H1 (cell line): ENCODE measurements around the gene CHRDL1. TPM values are rescaled to one million over a fixed set of nuclear protein-coding genes. Genes with fewer than 3 reads are reported as not detected.

Source experiments
- CTCF ChIA-PET: fragments of 300-600 bp; sonication (Branson Sonifier 250); formaldehyde crosslinking; loops from one replicate; lab custom pipeline; 2021; ENCODE audit not compliant: partially characterized antibody; lab: Charles Lee
- POLR2A ChIA-PET: fragments of 300-600 bp; sonication (Branson Sonifier 250); formaldehyde crosslinking; loops from one replicate; lab custom pipeline; 2021; ENCODE audit warnings: inconsistent platforms; ENCODE audit not compliant: partially characterized antibody; lab: Charles Lee
- DNase-seq, 2 experiments: peaks; one replicate each; pipeline versions ENCODE4 v3.0.0 to v3.0.0-alpha.2; 2010 to 2022; ENCODE audit warnings: low spot score in 2 of 2, low read depth in 1 of 2, mixed read lengths in 1 of 2
- FAIRE-seq: peaks from 2 replicates; lab custom pipeline; 2011; peaks lifted over from hg19 to GRCh38; lab: Jason Lieb, UNC
- H2AFZ ChIP-seq: 2 replicates; pipeline ENCODE4 v1.8.1; 2012; ENCODE audit warnings: low read length, inconsistent platforms
- H2AK5ac ChIP-seq: 2 replicates; pipeline ENCODE4 v1.6.1; 2013; ENCODE audit warnings: low read depth, low read length
- H2BK120ac ChIP-seq: replicated peaks from 2 replicates; pipeline ENCODE3; 2013; ENCODE audit warnings: low read depth, low read length, inconsistent platforms
- H2BK12ac ChIP-seq: 2 replicates; pipeline ENCODE4 v1.6.1; 2013; ENCODE audit warnings: low read depth, low read length
- H2BK15ac ChIP-seq: 2 replicates; pipeline ENCODE4 v1.6.1; 2013; ENCODE audit warnings: low read length
- H2BK20ac ChIP-seq: 2 replicates; pipeline ENCODE4 v1.6.1; 2013; ENCODE audit warnings: low read length
- H2BK5ac ChIP-seq: 2 replicates; pipeline ENCODE4 v1.6.1; 2013; ENCODE audit warnings: low read depth, low read length
- H3K14ac ChIP-seq: 2 replicates; pipeline ENCODE4 v1.6.1; 2013; ENCODE audit warnings: inconsistent platforms; ENCODE audit not compliant: insufficient read length
- H3K18ac ChIP-seq: 2 replicates; pipeline ENCODE4 v1.6.1; 2013; ENCODE audit warnings: low read length; ENCODE audit errors: extremely low read depth
- H3K23ac ChIP-seq: 2 replicates; pipeline ENCODE4 v1.6.1; 2013; ENCODE audit warnings: inconsistent platforms; ENCODE audit not compliant: insufficient read length
- H3K23me2 ChIP-seq: 2 replicates; pipeline ENCODE4 v1.6.1; 2013; ENCODE audit warnings: low read depth, low read length
- H3K27ac ChIP-seq: 2 replicates; pipeline ENCODE4 v1.6.1; 2011; ENCODE audit warnings: low read depth, low read length, inconsistent platforms
- H3K27me3 ChIP-seq, 4 experiments: replicated peaks in 1 of 4; 1 replicate in 1 of 4; 2 replicates in 3 of 4; pipeline versions ENCODE4 v1.6.1 to v1.8.1; 2011 to 2013; ENCODE audit warnings: low read length in 3 of 4, mild to moderate bottlenecking in 3 of 4, inconsistent platforms in 2 of 4, mixed read lengths in 2 of 4, moderate library complexity in 1 of 4; ENCODE audit not compliant: control insufficient read depth in 3 of 4, insufficient read depth in 3 of 4; ENCODE audit errors: extremely low read depth in 1 of 4
- H3K36me3 ChIP-seq, 4 experiments: 2 replicates each; pipeline versions ENCODE4 v1.6.1 to v1.8.1; 2011 to 2013; ENCODE audit warnings: mild to moderate bottlenecking in 4 of 4, low read length in 3 of 4, moderate library complexity in 2 of 4, control low read depth in 1 of 4, inconsistent platforms in 1 of 4; ENCODE audit not compliant: insufficient read depth in 4 of 4, control insufficient read depth in 2 of 4
- H3K4ac ChIP-seq: replicated peaks from 2 replicates; pipeline ENCODE3; 2013; ENCODE audit warnings: low read length, low read depth, mixed read lengths, inconsistent platforms; ENCODE audit not compliant: insufficient read length
- H3K4me1 ChIP-seq, 4 experiments: replicated peaks in 1 of 4; 1 replicate in 1 of 4; 2 replicates in 3 of 4; pipeline versions ENCODE4 v1.6.1 to v1.8.1; 2011 to 2013; ENCODE audit warnings: low read length in 3 of 4, inconsistent platforms in 2 of 4, mixed read lengths in 1 of 4; ENCODE audit not compliant: insufficient read depth in 4 of 4, control insufficient read depth in 3 of 4
- H3K4me2 ChIP-seq, 2 experiments: 2 replicates each; pipeline versions ENCODE4 v1.6.1 to v1.8.1; 2011 to 2013; ENCODE audit warnings: low read depth in 2 of 2, low read length in 2 of 2, control low read depth in 1 of 2, inconsistent platforms in 1 of 2, mild to moderate bottlenecking in 1 of 2; ENCODE audit not compliant: insufficient read depth in 1 of 2
- H3K4me3 ChIP-seq, 4 experiments: fragments of 200-600, 300-600 bp in 1 of 4; sonication (generic), shearing (Covaris generic), sonication (Bioruptor Twin) in 1 of 4; 2 replicates each; pipeline versions ENCODE4 v1.5.1 to v1.8.1; 2011 to 2016; ENCODE audit warnings: low read length in 4 of 4, low read depth in 3 of 4, control low read depth in 2 of 4, inconsistent platforms in 2 of 4, mild to moderate bottlenecking in 2 of 4, mixed read lengths in 1 of 4, moderate library complexity in 1 of 4; ENCODE audit not compliant: insufficient read depth in 2 of 4; ENCODE audit errors: extremely low read depth in 1 of 4
- H3K56ac ChIP-seq: replicated peaks from 2 replicates; pipeline ENCODE3; 2013; ENCODE audit warnings: low read depth, mild to moderate bottlenecking, mixed read lengths, low read length, inconsistent platforms; ENCODE audit not compliant: insufficient read length
- H3K79me1 ChIP-seq: 2 replicates; pipeline ENCODE4 v1.6.1; 2013; ENCODE audit warnings: low read depth, low read length, control low read depth
- H3K79me2 ChIP-seq, 2 experiments: 2 replicates each; pipeline versions ENCODE4 v1.6.1 to v1.8.1; 2012 to 2013; ENCODE audit warnings: low read length in 2 of 2, mild to moderate bottlenecking in 2 of 2, inconsistent platforms in 1 of 2; ENCODE audit not compliant: insufficient read depth in 2 of 2, control insufficient read depth in 1 of 2
- H3K9ac ChIP-seq, 4 experiments: replicated peaks in 1 of 4; 1 replicate in 1 of 4; 2 replicates in 3 of 4; pipeline versions ENCODE4 v1.6.1 to v1.8.1; 2011 to 2013; ENCODE audit warnings: low read depth in 3 of 4, low read length in 3 of 4, control low read depth in 2 of 4, mild to moderate bottlenecking in 2 of 4, moderate library complexity in 2 of 4, inconsistent platforms in 1 of 4; ENCODE audit errors: extremely low read depth in 1 of 4
- H3K9me3 ChIP-seq, 2 experiments: 2 replicates each; pipeline versions ENCODE4 v1.6.1 to v1.8.1; 2012 to 2013; ENCODE audit warnings: mild to moderate bottlenecking in 2 of 2, moderate library complexity in 2 of 2, control low read depth in 1 of 2, inconsistent platforms in 1 of 2, low read depth in 1 of 2, low read length in 1 of 2, mixed read lengths in 1 of 2; ENCODE audit not compliant: insufficient read depth in 2 of 2
- H4K20me1 ChIP-seq, 2 experiments: replicated peaks in 1 of 2; 2 replicates each; pipeline versions ENCODE3 to v1.8.1; 2011 to 2013; ENCODE audit warnings: inconsistent platforms in 2 of 2, low read length in 2 of 2, mild to moderate bottlenecking in 1 of 2; ENCODE audit not compliant: insufficient read depth in 2 of 2, control insufficient read depth in 1 of 2
- H4K5ac ChIP-seq: 2 replicates; pipeline ENCODE4 v1.6.1; 2013; ENCODE audit warnings: low read length, low read depth, mixed read lengths, inconsistent platforms; ENCODE audit not compliant: insufficient read length
- H4K8ac ChIP-seq: 2 replicates; pipeline ENCODE4 v1.8.0; 2013; ENCODE audit warnings: mild to moderate bottlenecking, moderate library complexity, low read length, inconsistent platforms; ENCODE audit not compliant: insufficient read depth; ENCODE audit errors: extremely low read depth
- H4K91ac ChIP-seq: replicated peaks from 2 replicates; pipeline ENCODE3; 2013; ENCODE audit warnings: low read length, mixed read lengths, inconsistent platforms; ENCODE audit not compliant: insufficient read length
- CBX5 ChIP-seq: fragments of 300-800, 300-1000 bp; sonication (generic); IDR thresholded peaks from 2 replicates; pipeline ENCODE4 v1.7.1; 2016; ENCODE audit warnings: antibody characterized with exemption, low read length, low read depth
- CHD2 ChIP-seq: IDR thresholded peaks from 2 replicates; pipeline ENCODE4 v1.6.1; 2012; ENCODE audit warnings: low read length, improper control_type of control experiment
- HDAC6 ChIP-seq: IDR thresholded peaks from one replicate; pipeline ENCODE4 v1.7.1; 2012; ENCODE audit warnings: low read depth, mild to moderate bottlenecking, inconsistent platforms, low read length, moderate library complexity
- KDM1A ChIP-seq: fragments of 200-600, 300-600 bp; sonication (generic); IDR thresholded peaks from 2 replicates; pipeline ENCODE4 v1.7.1; 2016; ENCODE audit warnings: mild to moderate bottlenecking, low read length, borderline replicate concordance
- RBBP5 ChIP-seq: IDR thresholded peaks from 2 replicates; pipeline ENCODE4 v1.7.1; 2012; ENCODE audit warnings: low read depth, mild to moderate bottlenecking, inconsistent platforms, low read length, moderate library complexity, borderline replicate concordance
- SIX5 ChIP-seq: IDR thresholded peaks from 2 replicates; pipeline ENCODE4 v1.6.1; 2011; ENCODE audit warnings: mild to moderate bottlenecking, low read depth, low read length
- WGBS, 2 experiments: shearing (Covaris generic) in 1 of 2; methylation state at CpG; one replicate each; pipeline versions ENCODE4 v1.1.6 to v1.1.7; 2013 to 2015; ENCODE audit warnings: low lambda C conversion rate in 2 of 2, mixed read lengths in 2 of 2, inconsistent platforms in 1 of 2, low coverage in 1 of 2, missing lambda C conversion rate in 1 of 2; ENCODE audit not compliant: insufficient replicate concordance in 2 of 2, insufficient coverage in 1 of 2, insufficient read length in 1 of 2; ENCODE audit errors: extremely low coverage in 1 of 2, missing lambda C conversion rate in 1 of 2; 5-methylcytosine and 5-hydroxymethylcytosine counted together
- polyA plus RNA-seq, 7 experiments: library from polyadenylated mRNA; depleted of rRNA in 3 of 7; stranded (reverse) in 5 of 7; unstranded in 2 of 7; fragments of >200 nt in 5 of 7; fragments of 200-250 nt in 2 of 7; gene quantifications; 1 replicate in 5 of 7; 2 replicates in 1 of 7; 4 replicates in 1 of 7; pipeline versions ENCODE4 v1.2.1 to v1.2.3, GENCODE V29; 2011 to 2013; ENCODE audit warnings: missing spikeins in 2 of 7, mixed read lengths in 2 of 7
- total RNA-seq: library from RNA; stranded (reverse); fragmentation: NEBNext Ultra II Directional; extraction: Animal tissue kit (Norgen Biotek cat#: 25700); gene quantifications from 2 replicates; pipeline ENCODE4 v1.2.1, GENCODE V29; 2021

CHRDL1 gene
- total and polyA plus RNA-seq, 2 of the 8 experiments (the other 6 are each of a cell fraction or from before 2014, with no cell fraction given) = 5.6 to 15.6 TPM

DNA sequence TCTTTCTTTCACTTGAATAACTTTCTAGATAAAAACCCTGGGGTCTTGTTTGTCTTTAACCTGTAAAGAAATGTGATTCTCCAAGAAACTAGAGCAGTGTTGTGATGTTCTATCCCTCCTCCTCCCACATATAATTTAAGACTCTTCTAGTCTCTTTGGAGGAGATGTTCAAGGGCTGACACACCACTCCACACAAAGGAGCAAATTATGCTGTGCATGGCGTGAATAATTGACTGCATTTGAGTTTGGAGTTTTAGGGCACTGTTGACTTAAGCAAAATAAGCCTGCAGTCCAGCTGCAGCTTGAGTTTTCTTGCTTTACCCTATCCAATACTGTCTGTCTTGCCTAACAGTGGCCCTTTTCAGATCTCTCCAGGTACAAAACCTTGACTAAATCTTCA lies 119.7 kb downstream of the CHRDL1 start:
- H2AK5ac ChIP-seq = no peak overlapping the region
- 92% methylated on average over 1 of the region's 1 CpG; no CpG with 5 or more reads in 1 of the 2 experiments for WGBS, 2 experiments
- H3K4me3 ChIP-seq = no peak overlapping the region
- no peak overlapping the region for H2BK5ac ChIP-seq
- no peaks in the 10 kb centered on the region; a peak in 1 of 8 replicates for H3K36me3 ChIP-seq
- no peak overlapping the region for H2BK120ac ChIP-seq
- no peak overlapping the region for H3K56ac ChIP-seq
- no peak overlapping the region for H3K4ac ChIP-seq
- FAIRE-seq (no peak), DNase-seq (no peak)
- H4K5ac ChIP-seq = no peak overlapping the region
- no peak overlapping the region for H3K23ac ChIP-seq
- no peak overlapping the region for H3K14ac ChIP-seq
- ChIA-PET POLR2A (no interaction called here), CTCF (interaction anchor here (0.9 kb wide), 1 partner anchor 158 kb away, joined by 3 read pairs; no protein-coding TSS in a partner anchor)
- H3K9me3 ChIP-seq = no peaks in the 10 kb centered on the region
- H4K91ac ChIP-seq = no peak overlapping the region
- no peak overlapping the region for H3K9ac ChIP-seq
- H4K8ac ChIP-seq = no peak overlapping the region
- H3K27me3 ChIP-seq = no peaks in the 10 kb centered on the region
- no peak overlapping the region for H2BK20ac ChIP-seq
- no peaks in the 10 kb centered on the region for H3K79me2 ChIP-seq
- H2BK12ac ChIP-seq = no peak overlapping the region
- H2BK15ac ChIP-seq = no peak overlapping the region
- no peak overlapping the region for H3K4me2 ChIP-seq
- no peak overlapping the region for H3K27ac ChIP-seq
- no peak overlapping the region for H2AFZ ChIP-seq
- no peaks in the 10 kb centered on the region for H3K79me1 ChIP-seq
- no peak overlapping the region for H3K18ac ChIP-seq
- H3K23me2 ChIP-seq = no peaks in the 10 kb centered on the region; the same call in 1 of the 2 replicates
- H4K20me1 ChIP-seq = no peaks in the 10 kb centered on the region
- H3K4me1 ChIP-seq = no peaks in the 10 kb centered on the region
- TF ChIP-seq CHD2 (no peak), KDM1A (no peak), SIX5 (no peak), HDAC6 (no peak), CBX5 (no peak), RBBP5 (no peak)
